ENCODE data around the gene SEMA5A.

The SEMA5A gene

DNA sequence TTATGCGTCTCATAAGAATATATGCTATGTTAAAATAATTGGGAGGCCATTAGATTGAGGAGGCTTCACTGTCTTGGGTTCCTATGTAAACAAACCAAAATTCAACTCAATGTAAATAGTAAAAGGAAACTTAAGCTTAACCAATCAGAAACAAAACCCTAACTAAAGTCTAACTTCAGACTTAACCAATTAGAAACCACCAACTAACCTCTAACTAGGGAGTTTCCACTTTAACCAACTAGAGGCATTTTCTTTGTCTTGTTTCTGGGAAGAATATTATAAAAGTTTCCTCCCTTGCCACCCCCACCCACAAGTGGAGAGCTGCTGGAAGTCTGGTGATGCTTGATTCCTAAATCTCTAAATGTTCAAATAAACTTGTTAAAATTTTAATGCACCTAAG is 214.5 kb downstream of the SEMA5A start (continued):
- TF ChIP-seq, protein P1, sequence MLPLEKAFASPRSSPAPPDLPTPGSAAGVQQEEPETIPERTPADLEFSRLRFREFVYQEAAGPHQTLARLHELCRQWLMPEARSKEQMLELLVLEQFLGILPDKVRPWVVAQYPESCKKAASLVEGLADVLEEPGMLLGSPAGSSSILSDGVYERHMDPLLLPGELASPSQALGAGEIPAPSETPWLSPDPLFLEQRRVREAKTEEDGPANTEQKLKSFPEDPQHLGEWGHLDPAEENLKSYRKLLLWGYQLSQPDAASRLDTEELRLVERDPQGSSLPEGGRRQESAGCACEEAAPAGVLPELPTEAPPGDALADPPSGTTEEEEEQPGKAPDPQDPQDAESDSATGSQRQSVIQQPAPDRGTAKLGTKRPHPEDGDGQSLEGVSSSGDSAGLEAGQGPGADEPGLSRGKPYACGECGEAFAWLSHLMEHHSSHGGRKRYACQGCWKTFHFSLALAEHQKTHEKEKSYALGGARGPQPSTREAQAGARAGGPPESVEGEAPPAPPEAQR (tag by site-specific recombination; IDR thresholded peaks at IDR 0.05): no peak
- TF ChIP-seq ZBTB8A (tag by site-specific recombination; IDR thresholded peaks at IDR 0.05) (no peak), ZNF366 (tag by site-specific recombination; conservative IDR thresholded peaks at IDR 0.05) (no peak), ZSCAN30 (tag by site-specific recombination; IDR thresholded peaks at IDR 0.05) (no peak), ZBTB44 (tag by site-specific recombination; IDR thresholded peaks at IDR 0.05) (no peak), ZNF350 (tag by site-specific recombination; IDR thresholded peaks at IDR 0.05) (no peak), ZNF274 (IDR thresholded peaks at IDR 0.05; ENCODE audit: low read length) (no peak), ZNF274 (tag by site-specific recombination; IDR thresholded peaks at IDR 0.05; ENCODE audit: borderline replicate concordance) (no peak), ZNF140 (tag by site-specific recombination; IDR thresholded peaks at IDR 0.05) (no peak)

DNA sequence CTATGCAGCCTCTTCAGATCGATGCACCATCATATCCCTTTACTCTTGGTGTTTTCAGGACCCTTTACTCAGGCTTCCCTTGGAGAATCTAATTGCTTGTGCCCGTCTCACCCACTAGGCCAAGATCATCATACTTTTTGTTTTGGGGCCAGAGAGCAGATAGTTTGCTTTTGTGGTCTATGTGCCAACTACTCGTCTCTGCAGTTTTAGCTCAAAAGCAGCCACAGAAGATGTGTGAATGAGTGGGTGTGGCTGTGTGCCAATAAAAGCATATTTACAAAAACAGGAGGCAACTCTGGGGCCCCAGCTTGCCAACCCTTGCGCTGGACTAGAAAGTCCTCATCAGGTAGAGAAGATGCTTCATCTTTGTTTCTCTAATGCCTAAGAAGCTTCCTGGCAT is 216.8 kb downstream of the SEMA5A start:
- POLR2A ChIA-PET: no interaction called here

GRCh38 chr5:9325549-9325948 is 220.3 kb downstream of the SEMA5A start:
- POLR2A ChIA-PET: no interaction called here
- no peaks in the 10 kb centered on the region for H3K9me3 ChIP-seq (ENCODE audit: control insufficient read depth, insufficient read depth, low read depth, low read length)
- no peak for TF ChIP-seq ZNF777 (tag by site-specific recombination; IDR thresholded peaks at IDR 0.05; ENCODE audit: borderline replicate concordance)
- TF ChIP-seq ZNF426 (tag by site-specific recombination; IDR thresholded peaks at IDR 0.05): no peak
- no peak for TF ChIP-seq ZNF664 (tag by site-specific recombination; IDR thresholded peaks at IDR 0.05)
- TF ChIP-seq, protein P2, sequence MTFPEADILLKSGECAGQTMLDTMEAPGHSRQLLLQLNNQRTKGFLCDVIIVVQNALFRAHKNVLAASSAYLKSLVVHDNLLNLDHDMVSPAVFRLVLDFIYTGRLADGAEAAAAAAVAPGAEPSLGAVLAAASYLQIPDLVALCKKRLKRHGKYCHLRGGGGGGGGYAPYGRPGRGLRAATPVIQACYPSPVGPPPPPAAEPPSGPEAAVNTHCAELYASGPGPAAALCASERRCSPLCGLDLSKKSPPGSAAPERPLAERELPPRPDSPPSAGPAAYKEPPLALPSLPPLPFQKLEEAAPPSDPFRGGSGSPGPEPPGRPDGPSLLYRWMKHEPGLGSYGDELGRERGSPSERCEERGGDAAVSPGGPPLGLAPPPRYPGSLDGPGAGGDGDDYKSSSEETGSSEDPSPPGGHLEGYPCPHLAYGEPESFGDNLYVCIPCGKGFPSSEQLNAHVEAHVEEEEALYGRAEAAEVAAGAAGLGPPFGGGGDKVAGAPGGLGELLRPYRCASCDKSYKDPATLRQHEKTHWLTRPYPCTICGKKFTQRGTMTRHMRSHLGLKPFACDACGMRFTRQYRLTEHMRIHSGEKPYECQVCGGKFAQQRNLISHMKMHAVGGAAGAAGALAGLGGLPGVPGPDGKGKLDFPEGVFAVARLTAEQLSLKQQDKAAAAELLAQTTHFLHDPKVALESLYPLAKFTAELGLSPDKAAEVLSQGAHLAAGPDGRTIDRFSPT (tag by site-specific recombination; IDR thresholded peaks at IDR 0.05): no peak
- no peak for TF ChIP-seq ZNF660 (tag by site-specific recombination; IDR thresholded peaks at IDR 0.05)
- no peak for TF ChIP-seq ZNF843 (tag by site-specific recombination; IDR thresholded peaks at IDR 0.05)
- TF ChIP-seq KLF1 (tag by site-specific recombination; IDR thresholded peaks at IDR 0.05): no peak
- TF ChIP-seq ZNF132 (tag by site-specific recombination; IDR thresholded peaks at IDR 0.05; ENCODE audit: borderline replicate concordance): no peak
- TF ChIP-seq ZIC2 (tag by site-specific recombination; IDR thresholded peaks at IDR 0.05): no peak
- no peak for TF ChIP-seq BCL6B (tag by site-specific recombination; IDR thresholded peaks at IDR 0.05)
- no peak for TF ChIP-seq HOXC10 (CRISPR knock-in tag; IDR thresholded peaks at IDR 0.05)
- no peak for TF ChIP-seq EGR2 (tag by site-specific recombination; IDR thresholded peaks at IDR 0.05; ENCODE audit: low read depth)
- no peak for TF ChIP-seq ZNF600 (tag by site-specific recombination; IDR thresholded peaks at IDR 0.05)
- TF ChIP-seq SCRT1 (tag by site-specific recombination; IDR thresholded peaks at IDR 0.05; ENCODE audit: borderline replicate concordance): no peak
- no peak for TF ChIP-seq HOXD13 (CRISPR knock-in tag; IDR thresholded peaks at IDR 0.05; ENCODE audit: borderline replicate concordance)
- H3K4me1 ChIP-seq (ENCODE audit: control insufficient read depth, insufficient read depth, low read length): peaks cover 2% of the 10 kb centered on the region; the same call in 1 of the 2 replicates
- H3K4me3 ChIP-seq (ENCODE audit: low read depth, low read length): no peak overlapping the region
- CTCF ChIA-PET: interaction anchor here (0.6 to 0.7 kb wide), 2 partner anchors 28 to 31 kb away, joined by 3 read pairs; no protein-coding TSS in a partner anchor
- H3K27ac ChIP-seq (ENCODE audit: extremely low read depth, low read depth, low read length): no peak overlapping the region
- no peaks in the 10 kb centered on the region for H3K36me3 ChIP-seq (ENCODE audit: control insufficient read depth in 2 of 2, insufficient read depth in 1 of 2, low read length in 2 of 2)

More for the DNA sequence above, 216.8 kb downstream of the SEMA5A start:
- Histone ChIP-seq H3K9me3 (ENCODE audit: control insufficient read depth, insufficient read depth, low read depth, low read length) (no peaks in the 10 kb centered on the region), H3K36me3 (ENCODE audit: control insufficient read depth in 2 of 2, insufficient read depth in 1 of 2, low read length in 2 of 2) (no peaks in the 10 kb centered on the region), H3K27ac (ENCODE audit: extremely low read depth, low read depth, low read length) (no peak overlapping the region), H3K4me1 (ENCODE audit: control insufficient read depth, insufficient read depth, low read length) (peaks cover 10% of the 10 kb centered on the region), H3K4me3 (ENCODE audit: low read depth, low read length) (no peak overlapping the region)
- CTCF ChIA-PET: no interaction called here
- TF ChIP-seq TRIM28 (IDR thresholded peaks at IDR 0.05; ENCODE audit: borderline replicate concordance, low read length): no peak
- TF ChIP-seq, protein P3, sequence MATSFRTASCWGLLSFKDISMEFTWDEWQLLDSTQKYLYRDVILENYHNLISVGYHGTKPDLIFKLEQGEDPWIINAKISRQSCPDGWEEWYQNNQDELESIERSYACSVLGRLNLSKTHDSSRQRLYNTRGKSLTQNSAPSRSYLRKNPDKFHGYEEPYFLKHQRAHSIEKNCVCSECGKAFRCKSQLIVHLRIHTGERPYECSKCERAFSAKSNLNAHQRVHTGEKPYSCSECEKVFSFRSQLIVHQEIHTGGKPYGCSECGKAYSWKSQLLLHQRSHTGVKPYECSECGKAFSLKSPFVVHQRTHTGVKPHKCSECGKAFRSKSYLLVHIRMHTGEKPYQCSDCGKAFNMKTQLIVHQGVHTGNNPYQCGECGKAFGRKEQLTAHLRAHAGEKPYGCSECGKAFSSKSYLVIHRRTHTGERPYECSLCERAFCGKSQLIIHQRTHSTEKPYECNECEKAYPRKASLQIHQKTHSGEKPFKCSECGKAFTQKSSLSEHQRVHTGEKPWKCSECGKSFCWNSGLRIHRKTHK (tag by site-specific recombination; IDR thresholded peaks at IDR 0.05): no peak
